ENCODE measurements around the gene EHBP1L1. TPM values are rescaled to one million over a fixed set of nuclear protein-coding genes. Genes with fewer than 3 reads are reported as not detected.

EHBP1L1 gene
- total and polyA plus RNA-seq, 2 of the 8 experiments (the other 6 are each of a cell fraction or from before 2014, with no cell fraction given), result 4.3 to 6.6 TPM

GRCh38 chr11:65634109-65634436 is 58.2 kb downstream of the EHBP1L1 start:
- Histone ChIP-seq H2AK5ac (ENCODE audit: low read depth, low read length) (no peak overlapping the region), H3K14ac (ENCODE audit: insufficient read length) (no peak overlapping the region), H3K4ac (replicated peaks; ENCODE audit: insufficient read length, low read depth, low read length) (no peak overlapping the region), H3K4me2 (ENCODE audit: insufficient read depth in 1 of 2, low read depth in 2 of 2, low read length in 2 of 2) (no peak overlapping the region), H2BK120ac (replicated peaks; ENCODE audit: low read depth, low read length) (no peak overlapping the region), H2AFZ (ENCODE audit: low read length) (no peak overlapping the region), H2BK20ac (ENCODE audit: low read length) (no peak overlapping the region), H3K79me2 (ENCODE audit: control insufficient read depth in 1 of 2, insufficient read depth in 2 of 2, low read length in 2 of 2) (no peaks in the 10 kb centered on the region), H3K56ac (replicated peaks; ENCODE audit: insufficient read length, low read depth, low read length) (no peak overlapping the region), H3K27ac (ENCODE audit: low read depth, low read length) (no peak overlapping the region), H3K23ac (ENCODE audit: insufficient read length) (no peak overlapping the region), H4K91ac (replicated peaks; ENCODE audit: insufficient read length, low read length) (no peak overlapping the region), H3K79me1 (ENCODE audit: low read depth, low read length) (peaks cover 4% of the 10 kb centered on the region; the same call in 1 of the 2 replicates), H3K4me1 (replicated peaks in 1 of 4; ENCODE audit: control insufficient read depth in 3 of 4, insufficient read depth in 4 of 4, low read length in 3 of 4) (peaks cover 3 to 15% (median 8%) of the 10 kb centered on the region in 4 experiments), H2BK12ac (ENCODE audit: low read depth, low read length) (no peak overlapping the region), H3K9ac (replicated peaks in 1 of 4; ENCODE audit: extremely low read depth in 1 of 4, low read depth in 3 of 4, low read length in 3 of 4) (no peak overlapping the region), H4K5ac (ENCODE audit: insufficient read length, low read depth, low read length) (no peak overlapping the region), H3K18ac (ENCODE audit: extremely low read depth, low read length) (no peak overlapping the region), H3K23me2 (ENCODE audit: low read depth, low read length) (peaks cover 3% of the 10 kb centered on the region; the same call in 1 of the 2 replicates), H4K20me1 (replicated peaks in 1 of 2; ENCODE audit: control insufficient read depth in 1 of 2, insufficient read depth in 2 of 2, low read length in 2 of 2) (peaks cover 0 to 17% of the 10 kb centered on the region in 2 experiments), H3K9me3 (ENCODE audit: insufficient read depth in 2 of 2, low read depth in 1 of 2, low read length in 1 of 2) (no peaks in the 10 kb centered on the region), H3K27me3 (replicated peaks in 1 of 4; ENCODE audit: control insufficient read depth in 3 of 4, extremely low read depth in 1 of 4, insufficient read depth in 3 of 4, low read length in 3 of 4) (no peaks in the 10 kb centered on the region), H3K36me3 (ENCODE audit: control insufficient read depth in 2 of 4, insufficient read depth in 4 of 4, low read length in 3 of 4) (peaks cover 8 to 48% (median 33%) of the 10 kb centered on the region in 4 experiments; a peak in 7 of 8 replicates), H2BK5ac (ENCODE audit: low read depth, low read length) (no peak overlapping the region), H3K4me3 (ENCODE audit: extremely low read depth in 1 of 4, insufficient read depth in 2 of 4, low read depth in 3 of 4, low read length in 4 of 4) (no peak overlapping the region), H4K8ac (ENCODE audit: extremely low read depth, insufficient read depth, low read length) (no peak overlapping the region; the same call in 1 of the 2 replicates), H2BK15ac (ENCODE audit: low read length) (no peak overlapping the region)
- POLR2A ChIA-PET (ENCODE audit: partially characterized antibody), result interaction anchor here (1.7 to 6.9 kb wide), 3 partner anchors 9 to 14 kb away, joined by 6 to 40 read pairs (median 8); no protein-coding TSS in a partner anchor
- CTCF ChIA-PET (ENCODE audit: partially characterized antibody), result interaction anchor here (1.3 to 2.4 kb wide), 4 partner anchors 8 to 93 kb away, joined by 3 to 11 read pairs (median 6); no protein-coding TSS in a partner anchor
- FAIRE-seq, result no peak
- DNase-seq (ENCODE audit: low read depth in 1 of 2, low spot score in 2 of 2), result no peak
- WGBS, 2 experiments (ENCODE audit: extremely low coverage in 1 of 2, insufficient coverage in 1 of 2, insufficient read length in 1 of 2, insufficient replicate concordance in 2 of 2, low coverage in 1 of 2, low lambda C conversion rate in 2 of 2, missing lambda C conversion rate in 1 of 2), result 98% methylated on average over 10 of the region's 14 CpGs; no CpG with 5 or more reads in 1 of the 2 experiments
- TF ChIP-seq SAP30 (IDR thresholded peaks at IDR 0.05; ENCODE audit: insufficient read depth, insufficient replicate concordance, low read length), result no peak
- no peak for TF ChIP-seq JUN (IDR thresholded peaks at IDR 0.05; ENCODE audit: low read depth, low read length)
- TF ChIP-seq HDAC6 (IDR thresholded peaks at IDR 0.05; ENCODE audit: low read depth, low read length), result no peak
- TF ChIP-seq KDM5A (IDR thresholded peaks at IDR 0.05; ENCODE audit: low read length), result no peak
- TF ChIP-seq TAF7 (optimal IDR thresholded peaks at IDR 0.05; ENCODE audit: borderline replicate concordance, low read depth, low read length), result no peak
- no peak for TF ChIP-seq BRCA1 (IDR thresholded peaks at IDR 0.05; ENCODE audit: low read depth, low read length)
- no peak for TF ChIP-seq SP2 (IDR thresholded peaks at IDR 0.05; ENCODE audit: low read length)
- no peak for TF ChIP-seq NANOG (IDR thresholded peaks at IDR 0.05; ENCODE audit: insufficient read depth, low read depth, low read length, poor library complexity, severe bottlenecking)
- no peak for TF ChIP-seq EP300 (IDR thresholded peaks at IDR 0.05; ENCODE audit: borderline replicate concordance in 1 of 2, low read depth in 2 of 2, low read length in 2 of 2)
- TF ChIP-seq KDM4A (IDR thresholded peaks at IDR 0.05; ENCODE audit: low read depth, low read length, severe bottlenecking), result no peak
- no peak for TF ChIP-seq POU5F1 (IDR thresholded peaks at IDR 0.05; ENCODE audit: low read depth, low read length)
- TF ChIP-seq CTBP2 (IDR thresholded peaks at IDR 0.05; ENCODE audit: borderline replicate concordance, insufficient read depth, insufficient read length, low read length), result no peak
- TF ChIP-seq SRF (IDR thresholded peaks at IDR 0.05; ENCODE audit: low read depth, low read length), result no peak
